ENCODE measurements around the gene DNER.
A peak's percentile ranks its signal among the peaks of the same experiment; 100 is the strongest.

Gene DNER

DNA sequence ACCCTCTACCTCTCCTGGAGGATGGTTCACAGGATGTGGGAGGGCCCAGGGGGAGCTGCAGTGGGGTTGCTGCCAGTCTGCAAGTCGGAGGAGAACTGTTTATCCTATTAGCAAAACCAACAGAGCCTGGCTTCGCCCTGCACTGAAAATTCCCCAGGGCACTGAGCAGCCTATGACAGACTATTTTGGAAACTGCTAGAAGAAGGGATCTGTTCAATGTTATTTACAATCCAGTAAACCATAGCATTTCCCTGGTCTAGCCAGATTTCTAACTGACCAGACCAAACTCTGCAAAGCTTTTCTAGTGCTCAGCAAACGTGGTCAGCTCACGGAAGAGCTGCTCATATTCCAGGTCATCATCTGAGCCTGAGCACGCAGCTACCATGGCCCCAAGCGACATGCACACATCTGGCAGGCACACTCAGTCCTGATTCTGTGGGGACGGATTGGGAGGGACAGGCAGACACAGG lies 378.4 kb downstream of the DNER start:
- Histone ChIP-seq H3K27ac (replicated peaks) (no peak overlapping the region), H3K4me3 (replicated peaks; ENCODE audit: insufficient read depth, low read length) (no peak overlapping the region), H3K27me3 (ENCODE audit: insufficient read depth, poor library complexity, severe bottlenecking) (no peaks in the 10 kb centered on the region)
- no peak for DNase-seq (ENCODE audit: low read depth in 1 of 2, low spot score in 1 of 2)
- TF ChIP-seq, protein P1, sequence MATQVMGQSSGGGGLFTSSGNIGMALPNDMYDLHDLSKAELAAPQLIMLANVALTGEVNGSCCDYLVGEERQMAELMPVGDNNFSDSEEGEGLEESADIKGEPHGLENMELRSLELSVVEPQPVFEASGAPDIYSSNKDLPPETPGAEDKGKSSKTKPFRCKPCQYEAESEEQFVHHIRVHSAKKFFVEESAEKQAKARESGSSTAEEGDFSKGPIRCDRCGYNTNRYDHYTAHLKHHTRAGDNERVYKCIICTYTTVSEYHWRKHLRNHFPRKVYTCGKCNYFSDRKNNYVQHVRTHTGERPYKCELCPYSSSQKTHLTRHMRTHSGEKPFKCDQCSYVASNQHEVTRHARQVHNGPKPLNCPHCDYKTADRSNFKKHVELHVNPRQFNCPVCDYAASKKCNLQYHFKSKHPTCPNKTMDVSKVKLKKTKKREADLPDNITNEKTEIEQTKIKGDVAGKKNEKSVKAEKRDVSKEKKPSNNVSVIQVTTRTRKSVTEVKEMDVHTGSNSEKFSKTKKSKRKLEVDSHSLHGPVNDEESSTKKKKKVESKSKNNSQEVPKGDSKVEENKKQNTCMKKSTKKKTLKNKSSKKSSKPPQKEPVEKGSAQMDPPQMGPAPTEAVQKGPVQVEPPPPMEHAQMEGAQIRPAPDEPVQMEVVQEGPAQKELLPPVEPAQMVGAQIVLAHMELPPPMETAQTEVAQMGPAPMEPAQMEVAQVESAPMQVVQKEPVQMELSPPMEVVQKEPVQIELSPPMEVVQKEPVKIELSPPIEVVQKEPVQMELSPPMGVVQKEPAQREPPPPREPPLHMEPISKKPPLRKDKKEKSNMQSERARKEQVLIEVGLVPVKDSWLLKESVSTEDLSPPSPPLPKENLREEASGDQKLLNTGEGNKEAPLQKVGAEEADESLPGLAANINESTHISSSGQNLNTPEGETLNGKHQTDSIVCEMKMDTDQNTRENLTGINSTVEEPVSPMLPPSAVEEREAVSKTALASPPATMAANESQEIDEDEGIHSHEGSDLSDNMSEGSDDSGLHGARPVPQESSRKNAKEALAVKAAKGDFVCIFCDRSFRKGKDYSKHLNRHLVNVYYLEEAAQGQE (IDR thresholded peaks at IDR 0.05; ENCODE audit: insufficient replicate concordance, low read depth) = no peak
- no peak for TF ChIP-seq POLR2AphosphoS5 (IDR thresholded peaks at IDR 0.05; ENCODE audit: low read depth)
- TF ChIP-seq GABPA (IDR thresholded peaks at IDR 0.05; ENCODE audit: low read depth) = no peak
- no peak for TF ChIP-seq SPI1 (IDR thresholded peaks at IDR 0.05; ENCODE audit: borderline replicate concordance, low read depth)
- no peak for TF ChIP-seq CTCF (IDR thresholded peaks at IDR 0.05; ENCODE audit: insufficient read depth, low read length)

- Histone ChIP-seq H3K4me3 (replicated peaks; ENCODE audit: insufficient read depth, low read length) (no peak overlapping the region), H3K27me3 (ENCODE audit: insufficient read depth, poor library complexity, severe bottlenecking) (no peaks in the 10 kb centered on the region), H3K27ac (replicated peaks) (no peak overlapping the region)
- TF ChIP-seq CTCF (IDR thresholded peaks at IDR 0.05; ENCODE audit: insufficient read depth, low read length) = no peak
- TF ChIP-seq POLR2AphosphoS5 (IDR thresholded peaks at IDR 0.05; ENCODE audit: low read depth) = no peak
- no peak for TF ChIP-seq GABPA (IDR thresholded peaks at IDR 0.05; ENCODE audit: low read depth)
- no peak for TF ChIP-seq SPI1 (IDR thresholded peaks at IDR 0.05; ENCODE audit: borderline replicate concordance, low read depth)
- TF ChIP-seq, protein P1 (IDR thresholded peaks at IDR 0.05; ENCODE audit: insufficient replicate concordance, low read depth) = no peak
- DNase-seq (ENCODE audit: low read depth in 1 of 2, low spot score in 1 of 2) = no peak
Measured at GRCh38 chr2:229335330-229335729, 379.0 kb downstream of the DNER start.

GRCh38 chr2:229330952-229331351 lies 383.4 kb downstream of the DNER start:
- H3K27ac ChIP-seq (replicated peaks) = 0 out of 2 replicates have a peak overlapping the region, but pooled peaks have one; percentile 7
- H3K4me3 ChIP-seq (replicated peaks; ENCODE audit: insufficient read depth, low read length) = no peak overlapping the region
- peak; percentile 87 to 88 for DNase-seq (ENCODE audit: low read depth in 1 of 2, low spot score in 1 of 2)
- TF ChIP-seq POLR2AphosphoS5 (IDR thresholded peaks at IDR 0.05; ENCODE audit: low read depth) = 0 out of 2 replicates have a peak, but pooled peaks have one; percentile 56
- TF ChIP-seq, protein P1 (IDR thresholded peaks at IDR 0.05; ENCODE audit: insufficient replicate concordance, low read depth) = peak; percentile 93
- TF ChIP-seq CTCF (IDR thresholded peaks at IDR 0.05; ENCODE audit: insufficient read depth, low read length) = no peak
- peak; percentile 99 for TF ChIP-seq SPI1 (IDR thresholded peaks at IDR 0.05; ENCODE audit: borderline replicate concordance, low read depth)
- TF ChIP-seq GABPA (IDR thresholded peaks at IDR 0.05; ENCODE audit: low read depth) = no peak
- H3K27me3 ChIP-seq (ENCODE audit: insufficient read depth, poor library complexity, severe bottlenecking) = no peaks in the 10 kb centered on the region
